IMR-90 (cell line): ENCODE data around the gene ABL1. TPM values are rescaled to one million over a fixed set of nuclear protein-coding genes. Genes with fewer than 3 reads are reported as not detected.

ENCODE experiments used
- ATAC-seq: fragments of 200-7000 bp; cut with Tn5 transposase; 2 replicates; pipeline ENCODE4 v1.9.1; 2020; ENCODE audit warnings: low read depth, mild to moderate bottlenecking, moderate library complexity
- BruUV-seq: library from RNA; stranded (reverse); fragments of 400-500 nt; replicated peaks from 2 replicates; lab custom pipeline; 2021; lab: Mats Ljungman, UMichigan
- CTCF ChIA-PET: fragments of 300-600 bp; formaldehyde crosslinking; extraction: SDS; loops from one replicate; lab custom pipeline; 2021; ENCODE audit warnings: antibody characterized with exemption; lab: Yijun Ruan, JAX
- POLR2A ChIA-PET: fragments of 300-600 bp; sonication (Branson Sonifier 250); formaldehyde crosslinking; loops from one replicate; lab custom pipeline; 2022; ENCODE audit warnings: antibody characterized with exemption; ENCODE audit not compliant: unreplicated experiment; lab: Charles Lee
- DNase-seq: peaks from one replicate; pipeline ENCODE4 v3.0.0; 2013
- H2AFZ ChIP-seq: replicated peaks from 2 replicates; pipeline ENCODE3; 2013; ENCODE audit warnings: low read length, mild to moderate bottlenecking; ENCODE audit not compliant: poor library complexity
- H2AK5ac ChIP-seq: 2 replicates; pipeline ENCODE4 v1.6.1; 2013; ENCODE audit warnings: low read depth, low read length, inconsistent platforms
- H2AK9ac ChIP-seq: replicated peaks from 2 replicates; pipeline ENCODE3; 2013; ENCODE audit warnings: mild to moderate bottlenecking, low read depth, low read length, moderate library complexity; ENCODE audit not compliant: poor library complexity
- H2BK120ac ChIP-seq: 2 replicates; pipeline ENCODE4 v1.6.1; 2013; ENCODE audit warnings: low read depth, low read length, inconsistent platforms
- H2BK15ac ChIP-seq: 3 replicates; pipeline ENCODE4 v1.6.1; 2013; ENCODE audit warnings: low read depth, low read length, inconsistent platforms
- H2BK20ac ChIP-seq: 2 replicates; pipeline ENCODE4 v1.6.1; 2013; ENCODE audit warnings: low read depth, mild to moderate bottlenecking, inconsistent platforms, low read length, moderate library complexity
- H2BK5ac ChIP-seq: 2 replicates; pipeline ENCODE4 v1.6.1; 2013; ENCODE audit warnings: mild to moderate bottlenecking, low read depth, low read length, inconsistent platforms; ENCODE audit not compliant: poor library complexity, severe bottlenecking
- H3K14ac ChIP-seq: replicated peaks from 2 replicates; pipeline ENCODE4 v1.6.1; 2013; ENCODE audit warnings: low read depth, low read length, inconsistent platforms
- H3K18ac ChIP-seq: 2 replicates; pipeline ENCODE4 v1.6.1; 2013; ENCODE audit warnings: low read depth, low read length, control low read depth
- H3K23ac ChIP-seq: 2 replicates; pipeline ENCODE4 v1.6.1; 2013; ENCODE audit warnings: low read depth, low read length, inconsistent platforms
- H3K27ac ChIP-seq: 2 replicates; pipeline ENCODE4 v1.5.1; 2013; ENCODE audit warnings: mild to moderate bottlenecking, control low read depth, low read length; ENCODE audit not compliant: insufficient read depth
- H3K27me3 ChIP-seq: 2 replicates; pipeline ENCODE4 v1.6.1; 2013; ENCODE audit warnings: low read length; ENCODE audit not compliant: control insufficient read depth, insufficient read depth
- H3K36me3 ChIP-seq: 2 replicates; pipeline ENCODE4 v1.6.1; 2013; ENCODE audit warnings: low read length, mixed read lengths; ENCODE audit not compliant: control insufficient read depth, insufficient read depth
- H3K4ac ChIP-seq: 2 replicates; pipeline ENCODE4 v1.6.1; 2013; ENCODE audit warnings: low read depth, low read length, inconsistent platforms
- H3K4me1 ChIP-seq: 2 replicates; pipeline ENCODE4 v1.6.1; 2013; ENCODE audit warnings: low read length, mixed read lengths; ENCODE audit not compliant: control insufficient read depth, insufficient read depth
- H3K4me2 ChIP-seq: 2 replicates; pipeline ENCODE4 v1.6.1; 2013; ENCODE audit warnings: low read depth, mild to moderate bottlenecking, control low read depth, low read length, moderate library complexity
- H3K4me3 ChIP-seq: 2 replicates; pipeline ENCODE4 v1.5.1; 2013; ENCODE audit warnings: low read depth, mild to moderate bottlenecking, control low read depth, low read length, moderate library complexity; ENCODE audit not compliant: insufficient read depth
- H3K56ac ChIP-seq: 2 replicates; pipeline ENCODE4 v1.6.1; 2013; ENCODE audit warnings: low read length, inconsistent platforms; ENCODE audit not compliant: insufficient read depth; ENCODE audit errors: extremely low read depth
- H3K79me1 ChIP-seq, 2 experiments: 2 replicates each; pipeline ENCODE4 v1.6.1; 2013; ENCODE audit warnings: low read length in 2 of 2, inconsistent platforms in 1 of 2, low read depth in 1 of 2
- H3K9ac ChIP-seq: 2 replicates; pipeline ENCODE4 v1.6.1; 2013; ENCODE audit warnings: low read depth, low read length, control low read depth
- H3K9me1 ChIP-seq: 2 replicates; pipeline ENCODE4 v1.6.1; 2013; ENCODE audit warnings: low read length, inconsistent platforms; ENCODE audit not compliant: insufficient read depth
- H3K9me3 ChIP-seq: 2 replicates; pipeline ENCODE4 v1.6.1; 2013; ENCODE audit warnings: low read length; ENCODE audit not compliant: control insufficient read depth, insufficient read depth
- H4K20me1 ChIP-seq: 2 replicates; pipeline ENCODE4 v1.6.1; 2013; ENCODE audit warnings: low read length, inconsistent platforms; ENCODE audit not compliant: insufficient read depth
- H4K5ac ChIP-seq: 2 replicates; pipeline ENCODE4 v1.6.1; 2013; ENCODE audit warnings: mild to moderate bottlenecking, low read depth, low read length, control low read depth
- H4K8ac ChIP-seq, 2 experiments: 2 replicates each; pipeline ENCODE4 v1.6.1; 2013; ENCODE audit warnings: low read depth in 2 of 2, low read length in 2 of 2, control low read depth in 1 of 2, inconsistent platforms in 1 of 2
- H4K91ac ChIP-seq: 2 replicates; pipeline ENCODE4 v1.6.1; 2013; ENCODE audit warnings: low read depth, low read length, inconsistent platforms; ENCODE audit not compliant: insufficient read depth
- BHLHE40 ChIP-seq: fragments of 150-350 bp; IDR thresholded peaks from 2 replicates; pipeline ENCODE4 v1.6.1; 2016; ENCODE audit warnings: mild to moderate bottlenecking, low read depth, low read length
- CEBPB ChIP-seq: IDR thresholded peaks from 2 replicates; pipeline ENCODE4 v1.6.1; 2012; ENCODE audit warnings: low read depth, low read length, improper control_type of control experiment
- CHD1 ChIP-seq: IDR thresholded peaks from 2 replicates; pipeline ENCODE4 v1.6.1; 2012; ENCODE audit warnings: low read depth, low read length, improper control_type of control experiment
- FOS ChIP-seq: fragments of 150-350 bp; IDR thresholded peaks from 2 replicates; pipeline ENCODE4 v1.6.1; 2016; ENCODE audit warnings: low read depth, low read length
- MAFK ChIP-seq: IDR thresholded peaks from 2 replicates; pipeline ENCODE4 v1.6.1; 2012; ENCODE audit warnings: low read depth, low read length, improper control_type of control experiment
- MAZ ChIP-seq: IDR thresholded peaks from 2 replicates; pipeline ENCODE4 v1.6.1; 2012; ENCODE audit warnings: low read depth, mild to moderate bottlenecking, low read length, improper control_type of control experiment, moderate library complexity, borderline replicate concordance
- MXI1 ChIP-seq: IDR thresholded peaks from 2 replicates; pipeline ENCODE4 v1.6.1; 2012; ENCODE audit warnings: low read depth, mild to moderate bottlenecking, low read length, moderate library complexity, borderline replicate concordance
- RAD21 ChIP-seq: IDR thresholded peaks from 2 replicates; pipeline ENCODE4 v1.6.1; 2012; ENCODE audit warnings: low read length, improper control_type of control experiment
- RCOR1 ChIP-seq: IDR thresholded peaks from 2 replicates; pipeline ENCODE4 v1.6.1; 2012; ENCODE audit warnings: mild to moderate bottlenecking, low read length, improper control_type of control experiment; ENCODE audit not compliant: insufficient replicate concordance
- RFX5 ChIP-seq: IDR thresholded peaks from 2 replicates; pipeline ENCODE4 v1.8.0; 2012; ENCODE audit warnings: low read depth, mild to moderate bottlenecking, low read length, moderate library complexity
- SMC3 ChIP-seq: fragments of 150-350 bp; IDR thresholded peaks from 2 replicates; pipeline ENCODE4 v1.6.1; 2016; ENCODE audit warnings: low read depth, mild to moderate bottlenecking, antibody characterized with exemption, low read length, moderate library complexity
- WGBS, 2 experiments: methylation state at CpG; one replicate each; pipeline versions ENCODE4 v1.1.5 to v1.1.7; 2013; ENCODE audit warnings: missing lambda C conversion rate in 2 of 2; ENCODE audit not compliant: insufficient read length in 1 of 2; ENCODE audit errors: extremely low coverage in 2 of 2; 5-methylcytosine and 5-hydroxymethylcytosine counted together
- dilution Hi-C: fragments of 300-500 bp; cut with HindIII; formaldehyde crosslinking; loops from one replicate; pipeline ENCODE4 v1.14.3; 2018; ENCODE audit warnings: low sequenced_read_pairs; ENCODE audit not compliant: unreplicated experiment
- in situ Hi-C: fragments of 300-500 bp; cut with MboI; formaldehyde crosslinking; loops from 3 replicates; pipeline ENCODE4 v1.14.3; 2019; ENCODE audit warnings: low sequenced_read_pairs, inconsistent platforms, mixed read lengths
- intact Hi-C: fragments of 100-400 bp; cut with micrococcal nuclease; formaldehyde crosslinking; loops from 2 replicates; pipeline ENCODE4 v1.10.0; 2022
- polyA plus RNA-seq, 3 experiments: library from polyadenylated mRNA; depleted of rRNA; stranded (reverse); fragments of >200 nt; gene quantifications; 2 replicates each; pipeline ENCODE4 v1.2.3, GENCODE V29; 2012; ENCODE audit warnings: low replicate concordance in 1 of 3
- total RNA-seq: library from RNA; depleted of rRNA; stranded (reverse); fragments of >200 nt; gene quantifications from 2 replicates; pipeline ENCODE4 v1.2.3, GENCODE V29; 2012
- TF ChIP-seq, protein P1 (sequence below): fragments of 150-350 bp; IDR thresholded peaks from 2 replicates; pipeline ENCODE4 v1.6.1; 2016; ENCODE audit warnings: low read depth, mild to moderate bottlenecking, low read length, moderate library complexity, borderline replicate concordance
- TF ChIP-seq, protein P2 (sequence below): conservative IDR thresholded peaks from 2 replicates; pipeline ENCODE4 v1.5.1; 2012; ENCODE audit warnings: mild to moderate bottlenecking, low read depth, low read length, improper control_type of control experiment

The ABL1 gene
- total and polyA plus RNA-seq, 2 of the 4 experiments (the other 2 are of a cell fraction) = 33.7 to 49.1 TPM

DNA sequence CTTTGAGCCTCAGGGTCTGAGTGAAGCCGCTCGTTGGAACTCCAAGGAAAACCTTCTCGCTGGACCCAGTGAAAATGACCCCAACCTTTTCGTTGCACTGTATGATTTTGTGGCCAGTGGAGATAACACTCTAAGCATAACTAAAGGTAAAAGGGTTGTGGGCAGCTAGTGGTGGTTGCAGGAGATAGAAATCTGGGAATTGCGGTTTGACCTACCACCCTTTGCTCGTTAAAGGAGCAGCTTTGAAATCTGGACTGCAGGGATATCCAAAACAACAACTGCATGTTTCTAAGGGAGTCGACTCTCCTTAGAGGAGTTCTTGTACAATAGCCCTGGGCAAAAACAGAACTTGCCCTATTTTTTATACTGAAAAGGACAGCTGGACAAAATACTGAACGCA is 19.0 kb downstream of the ABL1 start:
- no peak for DNase-seq
- POLR2A ChIA-PET = no interaction called here

More for the DNA sequence above, 19.0 kb downstream of the ABL1 start:
- dilution Hi-C loops = no loop called here
- no peak for TF ChIP-seq RAD21
- no peak for TF ChIP-seq RCOR1
- TF ChIP-seq MAZ = no peak
- no peak for TF ChIP-seq CHD1
- no peak for TF ChIP-seq BHLHE40
- no peak for TF ChIP-seq FOS
- TF ChIP-seq MXI1 = no peak
- no peak for TF ChIP-seq MAFK
- TF ChIP-seq RFX5 = no peak
- TF ChIP-seq, protein P1, sequence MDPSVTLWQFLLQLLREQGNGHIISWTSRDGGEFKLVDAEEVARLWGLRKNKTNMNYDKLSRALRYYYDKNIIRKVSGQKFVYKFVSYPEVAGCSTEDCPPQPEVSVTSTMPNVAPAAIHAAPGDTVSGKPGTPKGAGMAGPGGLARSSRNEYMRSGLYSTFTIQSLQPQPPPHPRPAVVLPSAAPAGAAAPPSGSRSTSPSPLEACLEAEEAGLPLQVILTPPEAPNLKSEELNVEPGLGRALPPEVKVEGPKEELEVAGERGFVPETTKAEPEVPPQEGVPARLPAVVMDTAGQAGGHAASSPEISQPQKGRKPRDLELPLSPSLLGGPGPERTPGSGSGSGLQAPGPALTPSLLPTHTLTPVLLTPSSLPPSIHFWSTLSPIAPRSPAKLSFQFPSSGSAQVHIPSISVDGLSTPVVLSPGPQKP = no peak
- TF ChIP-seq SMC3 = no peak
- TF ChIP-seq, protein P2, sequence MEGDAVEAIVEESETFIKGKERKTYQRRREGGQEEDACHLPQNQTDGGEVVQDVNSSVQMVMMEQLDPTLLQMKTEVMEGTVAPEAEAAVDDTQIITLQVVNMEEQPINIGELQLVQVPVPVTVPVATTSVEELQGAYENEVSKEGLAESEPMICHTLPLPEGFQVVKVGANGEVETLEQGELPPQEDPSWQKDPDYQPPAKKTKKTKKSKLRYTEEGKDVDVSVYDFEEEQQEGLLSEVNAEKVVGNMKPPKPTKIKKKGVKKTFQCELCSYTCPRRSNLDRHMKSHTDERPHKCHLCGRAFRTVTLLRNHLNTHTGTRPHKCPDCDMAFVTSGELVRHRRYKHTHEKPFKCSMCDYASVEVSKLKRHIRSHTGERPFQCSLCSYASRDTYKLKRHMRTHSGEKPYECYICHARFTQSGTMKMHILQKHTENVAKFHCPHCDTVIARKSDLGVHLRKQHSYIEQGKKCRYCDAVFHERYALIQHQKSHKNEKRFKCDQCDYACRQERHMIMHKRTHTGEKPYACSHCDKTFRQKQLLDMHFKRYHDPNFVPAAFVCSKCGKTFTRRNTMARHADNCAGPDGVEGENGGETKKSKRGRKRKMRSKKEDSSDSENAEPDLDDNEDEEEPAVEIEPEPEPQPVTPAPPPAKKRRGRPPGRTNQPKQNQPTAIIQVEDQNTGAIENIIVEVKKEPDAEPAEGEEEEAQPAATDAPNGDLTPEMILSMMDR = no peak
- TF ChIP-seq CEBPB = no peak
- no CpG with 5 or more reads among the region's 8 CpGs for WGBS, 2 experiments
- H4K8ac ChIP-seq = no peak overlapping the region
- H2AK5ac ChIP-seq = no peak overlapping the region
- no peak overlapping the region for H3K4me3 ChIP-seq
- H3K9ac ChIP-seq = no peak overlapping the region
- no peak overlapping the region for H3K4ac ChIP-seq
- no peaks in the 10 kb centered on the region for H3K9me3 ChIP-seq
- no peak overlapping the region for H2AK9ac ChIP-seq
- H3K14ac ChIP-seq = no peak overlapping the region
- H2BK5ac ChIP-seq = no peak overlapping the region
- H3K4me2 ChIP-seq = no peak overlapping the region
- H3K23ac ChIP-seq = no peak overlapping the region
- no peak overlapping the region for H2AFZ ChIP-seq
- peaks cover 16% of the 10 kb centered on the region for H3K9me1 ChIP-seq
- H3K56ac ChIP-seq = no peak overlapping the region
- H2BK120ac ChIP-seq = no peak overlapping the region
- H4K5ac ChIP-seq = no peak overlapping the region; the same call in 1 of the 2 replicates
- no peak overlapping the region for H2BK20ac ChIP-seq
- H3K79me1 ChIP-seq = peaks cover 9 to 72% of the 10 kb centered on the region in 2 experiments
- ATAC-seq = no peak
- H3K27me3 ChIP-seq = no peaks in the 10 kb centered on the region
- peaks cover 34% of the 10 kb centered on the region for H3K36me3 ChIP-seq
- H3K27ac ChIP-seq = no peak overlapping the region
- peaks cover 19% of the 10 kb centered on the region for H3K4me1 ChIP-seq
- intact Hi-C loops = no loop called here
- H3K18ac ChIP-seq = no peak overlapping the region
- BruUV-seq = no TSS peak
- H4K91ac ChIP-seq = no peak overlapping the region
- no peak overlapping the region for H2BK15ac ChIP-seq
- CTCF ChIA-PET = interaction anchor here (0.6 to 0.8 kb wide), 2 partner anchors 83 to 146 kb away, joined by 3 read pairs; no protein-coding TSS in a partner anchor
- in situ Hi-C loops = no loop called here
- peaks cover 55% of the 10 kb centered on the region for H4K20me1 ChIP-seq
